ENCODE measurements around the gene CNIH3. TPM values are rescaled to one million over a fixed set of nuclear protein-coding genes. Genes with fewer than 3 reads are reported as not detected.

The CNIH3 gene
- total RNA-seq, 1 experiment from 2014 or later = 0.12 TPM

DNA sequence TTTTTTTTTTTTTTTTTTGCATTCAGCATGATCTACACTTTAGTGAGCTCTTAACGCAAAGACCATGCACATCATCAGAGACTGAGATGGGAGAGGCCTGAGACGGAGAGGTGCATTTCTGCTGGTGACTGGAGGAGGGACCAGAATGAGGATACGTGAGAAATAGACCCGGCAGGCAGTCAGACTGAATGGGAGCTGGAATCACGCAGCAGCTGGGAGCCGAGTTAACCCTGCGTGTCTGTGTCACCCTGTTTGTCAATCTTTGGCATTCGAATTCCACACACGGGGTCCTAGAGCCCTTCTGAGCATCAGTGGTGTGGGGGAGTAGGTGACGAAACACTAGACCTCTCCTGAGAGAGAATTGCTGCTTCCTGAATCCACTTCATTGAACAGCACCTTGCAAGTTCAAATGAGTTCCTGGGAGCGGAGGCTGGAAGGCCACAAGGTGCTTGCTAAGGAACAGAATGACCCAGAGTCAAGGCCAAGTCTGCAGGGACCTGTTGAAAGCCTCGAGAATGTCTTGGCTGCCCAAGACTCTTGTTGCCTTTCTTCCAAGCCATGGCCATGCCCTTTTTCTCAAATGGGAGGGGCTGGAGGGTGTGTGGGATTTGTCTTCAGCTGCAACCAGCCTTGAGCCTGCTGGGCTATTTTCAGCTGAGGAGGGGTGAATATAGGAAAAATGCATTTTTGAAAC lies 123.3 kb downstream of the CNIH3 start:
- no peak for DNase-seq (ENCODE audit: extremely low read depth, low read depth)

DNA sequence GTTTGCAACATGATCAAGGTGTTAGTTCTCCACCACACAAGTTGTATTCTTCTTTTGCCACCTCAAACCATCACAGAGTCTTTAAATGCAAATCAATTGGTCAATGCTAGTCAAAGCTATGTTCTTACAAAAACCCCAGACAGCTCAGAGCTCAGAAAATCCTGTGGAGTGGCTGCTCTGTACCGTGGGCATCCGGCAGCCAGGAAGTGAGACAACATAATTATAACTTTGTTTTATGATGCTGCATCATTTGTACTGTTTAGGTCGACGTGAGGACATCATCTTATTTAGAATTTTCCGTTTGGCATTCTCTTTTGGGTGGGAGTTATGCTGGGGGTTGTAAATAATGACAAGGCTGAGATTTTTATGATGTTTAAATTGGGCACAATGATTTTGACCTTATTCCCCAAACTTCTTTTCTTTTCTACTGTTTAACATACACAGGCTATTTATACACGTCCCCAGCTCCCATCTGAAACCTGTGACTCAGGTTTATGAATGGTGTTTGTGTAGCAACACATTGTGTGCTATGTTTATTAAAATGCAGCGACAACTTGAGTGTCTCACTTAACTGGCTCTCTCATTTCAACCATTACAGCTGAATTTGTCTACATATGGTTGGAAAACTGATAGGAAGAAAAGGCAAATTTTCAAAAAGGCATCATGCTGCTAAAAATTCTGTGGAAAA lies 124.0 kb downstream of the CNIH3 start:
- no peak for DNase-seq (ENCODE audit: extremely low read depth, low read depth)

DNA sequence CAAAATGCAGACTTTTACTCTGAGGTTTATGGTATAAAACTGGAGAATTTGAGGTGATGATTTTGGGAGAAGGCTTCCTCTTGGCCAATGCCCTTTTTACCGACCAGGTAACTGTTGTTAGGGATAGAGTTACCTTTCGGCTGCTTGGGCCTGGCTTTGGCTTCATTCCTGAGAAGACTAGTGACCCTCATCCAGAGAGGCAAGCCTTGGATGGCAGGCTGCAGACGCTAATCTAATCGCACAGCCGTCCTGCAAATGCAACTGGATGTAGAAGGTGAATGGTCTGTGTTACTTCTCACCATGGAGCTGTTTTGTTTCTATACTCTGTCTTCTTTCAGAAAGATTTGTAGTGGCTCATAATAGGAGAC lies 124.6 kb downstream of the CNIH3 start:
- no peak for DNase-seq (ENCODE audit: extremely low read depth, low read depth)

DNA sequence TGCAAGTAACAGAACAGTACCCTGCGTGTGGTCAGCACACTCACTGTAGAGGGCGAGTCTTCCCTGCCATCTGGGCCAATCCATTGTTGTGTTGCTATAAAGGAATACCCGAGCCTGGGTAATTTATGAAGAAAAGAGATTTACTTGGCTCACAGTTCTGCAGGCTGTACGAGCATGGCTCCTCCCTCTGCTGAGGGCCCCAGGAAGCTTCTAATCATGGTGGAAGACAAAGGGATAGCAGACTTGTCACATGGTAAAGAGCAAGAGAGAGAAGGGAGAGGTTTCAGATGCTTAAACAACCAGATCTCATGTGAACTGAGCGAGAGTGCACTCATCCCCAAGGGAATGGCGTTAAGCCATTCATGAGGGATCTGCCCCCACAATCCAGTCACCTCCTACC lies 126.2 kb downstream of the CNIH3 start:
- no peak for DNase-seq (ENCODE audit: extremely low read depth, low read depth)

DNA sequence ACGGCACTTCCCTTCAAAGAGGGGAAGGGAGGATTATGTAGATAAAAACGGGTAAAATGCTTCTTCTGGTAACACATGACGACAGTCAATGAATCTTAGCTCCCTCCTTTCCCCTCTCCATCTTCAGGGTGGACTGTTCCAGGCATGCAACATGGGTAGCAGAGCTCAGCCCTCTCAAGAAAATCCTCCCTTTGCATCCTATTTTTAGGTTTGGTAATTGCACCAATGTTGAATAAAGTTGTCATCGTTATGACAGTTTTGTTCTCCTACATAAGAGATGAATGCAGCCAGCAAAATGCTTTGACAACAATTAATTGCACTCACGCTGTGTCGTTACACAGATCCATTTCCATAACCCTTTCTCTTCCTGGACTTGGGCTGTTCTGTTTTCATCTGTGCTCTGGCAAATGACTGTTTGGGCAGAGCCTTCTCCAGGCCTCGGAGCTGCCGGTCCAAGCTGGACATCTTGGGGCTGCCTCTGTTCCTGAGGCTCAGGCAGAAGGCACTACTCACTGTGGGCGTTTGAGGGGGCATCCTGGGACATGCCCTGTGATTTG lies 127.6 kb downstream of the CNIH3 start:
- no peak for DNase-seq (ENCODE audit: extremely low read depth, low read depth)

DNA sequence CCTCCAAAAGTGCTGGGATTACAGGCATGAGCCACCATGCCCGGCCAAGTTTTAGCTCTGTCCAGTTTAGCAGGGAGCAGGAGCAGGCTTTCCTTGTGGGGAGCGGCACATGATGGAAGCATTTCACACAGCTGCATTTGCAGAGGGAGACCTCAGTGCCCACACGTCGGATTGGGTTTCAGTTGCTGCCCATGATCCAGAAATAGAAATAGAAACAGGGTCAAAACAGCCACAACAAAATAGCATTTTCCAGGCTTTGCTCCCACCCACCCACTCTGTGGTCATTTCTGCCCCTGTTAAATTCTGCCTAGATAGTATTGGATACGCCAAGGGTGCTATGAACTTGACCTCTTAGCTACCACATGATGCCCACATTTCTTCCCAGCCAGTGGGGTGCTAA lies 128.4 kb downstream of the CNIH3 start:
- DNase-seq (ENCODE audit: extremely low read depth, low read depth) = no peak

DNA sequence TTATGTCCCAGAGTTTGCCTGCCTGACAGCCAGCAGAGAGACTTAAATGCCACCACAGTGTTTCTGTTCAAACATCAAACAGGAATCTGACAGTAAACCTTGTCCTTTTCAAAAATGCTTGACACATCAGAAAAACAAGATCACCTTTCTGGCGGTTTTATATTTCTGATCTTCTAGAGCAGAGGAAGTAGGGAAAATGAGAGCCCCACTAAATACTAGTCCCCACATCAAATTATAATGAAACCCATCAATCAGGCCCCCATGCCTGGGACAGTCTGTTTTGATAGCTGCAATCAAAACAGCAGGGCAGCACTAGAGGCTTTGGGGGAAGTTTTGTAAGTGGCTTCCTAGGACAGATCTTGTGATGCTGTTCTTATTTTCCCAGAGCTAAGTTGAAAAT lies 129.3 kb downstream of the CNIH3 start:
- DNase-seq (ENCODE audit: extremely low read depth, low read depth) = no peak

DNA sequence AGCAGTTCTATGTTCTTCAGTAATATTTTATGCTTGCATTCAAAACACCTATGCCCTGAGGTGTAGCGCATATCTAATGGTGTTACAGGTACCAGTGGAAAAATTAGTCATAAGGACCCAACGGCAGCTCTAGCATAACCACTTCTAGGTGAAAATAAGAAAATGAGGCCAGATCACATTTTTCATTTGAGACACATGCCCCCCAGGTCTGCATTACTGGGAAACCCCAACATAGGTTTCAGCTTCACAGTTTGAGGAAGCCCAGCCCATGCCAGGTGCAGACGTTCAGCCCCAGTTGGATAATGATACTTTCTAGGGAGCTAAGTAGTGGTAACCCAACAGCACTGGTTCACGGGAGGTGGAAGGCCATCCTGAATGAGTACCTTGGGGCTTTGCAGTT lies 129.8 kb downstream of the CNIH3 start:
- no peak for DNase-seq (ENCODE audit: extremely low read depth, low read depth)

DNA sequence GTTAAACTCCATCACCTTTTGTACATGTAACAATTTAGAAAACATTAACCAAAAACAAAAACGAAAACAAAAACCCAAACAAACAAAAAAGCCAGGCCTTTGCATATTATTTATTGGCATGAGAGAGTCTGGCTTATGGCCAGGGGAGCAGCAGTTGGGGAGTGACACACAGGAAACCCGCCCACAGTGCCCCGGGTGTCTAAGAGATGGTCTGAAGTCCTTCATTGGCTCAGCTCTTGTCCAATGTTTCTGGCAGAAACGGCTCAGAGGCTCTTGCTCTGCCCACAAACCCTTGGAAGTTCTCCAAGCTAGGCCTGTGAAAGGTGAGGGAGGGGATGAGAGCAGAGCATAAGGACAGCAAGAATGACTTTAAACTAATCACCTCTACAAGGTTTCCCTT lies 131.5 kb downstream of the CNIH3 start:
- no peak for DNase-seq (ENCODE audit: extremely low read depth, low read depth)

DNA sequence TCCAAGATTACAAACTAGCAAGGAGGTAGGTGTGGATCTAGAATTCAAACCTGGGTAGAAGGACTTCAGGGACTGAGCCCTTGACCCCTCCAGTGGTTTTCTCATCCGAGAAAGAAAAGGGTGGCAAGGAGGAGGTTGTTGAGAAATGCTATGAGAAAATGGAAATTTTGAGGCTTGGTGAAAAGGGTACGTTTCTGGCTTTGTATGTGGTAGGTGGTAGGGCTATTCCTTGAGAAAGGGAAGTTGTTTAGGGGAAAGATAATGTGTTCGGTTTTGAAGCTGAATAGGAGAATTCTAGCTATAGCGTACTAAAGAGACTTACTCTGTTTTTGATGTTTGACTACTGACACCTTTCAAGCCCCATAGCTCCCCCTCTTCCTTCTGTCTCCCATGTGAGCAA lies 133.8 kb downstream of the CNIH3 start:
- no peak for DNase-seq (ENCODE audit: extremely low read depth, low read depth)

DNA sequence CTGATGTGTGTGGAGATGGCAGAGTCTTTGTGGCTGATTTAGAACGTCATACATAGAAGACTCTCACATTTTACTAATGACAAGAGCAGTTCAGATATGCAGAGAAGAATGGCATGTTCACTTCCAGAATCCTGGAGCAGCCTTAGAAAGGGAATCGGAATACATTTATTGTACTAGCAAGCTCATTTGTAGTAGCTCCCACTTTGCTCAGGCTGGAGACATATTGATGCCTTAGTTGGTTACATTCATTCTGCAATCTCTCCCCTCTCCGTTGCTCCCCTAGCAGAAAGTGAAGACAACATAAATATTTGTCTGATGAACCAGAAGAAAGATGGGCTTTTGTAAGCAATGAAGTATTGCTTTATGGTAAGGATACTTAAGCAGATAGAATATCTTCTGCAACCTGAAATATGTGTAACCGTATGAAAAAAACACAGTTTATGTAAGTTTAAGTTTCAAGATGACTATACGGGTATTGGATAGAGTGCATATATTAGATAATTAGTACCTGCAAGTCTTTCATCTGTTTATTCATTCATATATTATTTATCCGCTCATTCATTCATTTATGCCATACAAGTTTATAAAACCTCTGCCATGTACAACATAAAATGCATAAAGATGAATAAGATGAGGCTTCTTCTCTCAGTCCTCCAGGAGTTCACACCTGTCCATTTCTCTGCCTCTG lies 135.7 kb downstream of the CNIH3 start:
- no peak for DNase-seq (ENCODE audit: extremely low read depth, low read depth)

DNA sequence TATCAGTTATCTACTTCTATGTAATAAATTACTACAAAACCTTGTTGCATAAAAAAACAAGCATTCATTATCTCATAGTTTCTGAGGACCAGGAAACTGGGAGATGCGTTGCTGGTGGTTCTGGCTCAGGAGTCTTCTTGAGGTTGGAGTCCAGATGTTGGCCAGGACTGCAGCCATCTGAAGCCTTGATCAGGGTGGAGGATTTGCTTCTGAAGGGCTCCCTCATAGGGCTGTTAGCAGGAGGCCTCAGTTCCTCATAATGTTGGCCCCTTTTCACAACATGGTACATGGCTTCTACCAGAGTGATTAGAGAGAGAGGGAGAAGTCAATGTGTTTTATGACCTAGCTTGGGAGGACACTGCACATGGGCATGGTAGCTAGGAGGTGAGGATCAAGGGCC lies 137.4 kb downstream of the CNIH3 start:
- DNase-seq (ENCODE audit: extremely low read depth, low read depth) = no peak

DNA sequence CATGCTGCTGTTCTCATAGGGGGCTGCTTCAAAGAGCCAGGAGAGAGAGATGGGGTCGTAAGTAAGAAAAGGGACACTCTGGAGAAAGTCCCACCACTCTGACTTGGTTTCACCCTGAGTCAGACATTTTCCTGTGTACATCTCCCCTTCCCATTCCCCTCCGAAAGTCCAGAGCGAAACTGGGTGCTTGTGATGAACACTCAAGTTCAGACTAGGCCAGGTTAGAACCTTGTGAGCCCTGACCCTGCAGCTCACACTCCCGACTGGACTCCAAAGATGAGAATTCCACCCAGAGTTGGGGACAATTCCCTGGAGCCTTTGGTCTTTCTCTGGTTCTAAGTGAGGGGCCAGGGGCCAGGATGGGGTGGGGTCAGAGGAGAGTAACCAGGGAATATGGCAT lies 139.5 kb downstream of the CNIH3 start:
- no peak for DNase-seq (ENCODE audit: extremely low read depth, low read depth)

DNA sequence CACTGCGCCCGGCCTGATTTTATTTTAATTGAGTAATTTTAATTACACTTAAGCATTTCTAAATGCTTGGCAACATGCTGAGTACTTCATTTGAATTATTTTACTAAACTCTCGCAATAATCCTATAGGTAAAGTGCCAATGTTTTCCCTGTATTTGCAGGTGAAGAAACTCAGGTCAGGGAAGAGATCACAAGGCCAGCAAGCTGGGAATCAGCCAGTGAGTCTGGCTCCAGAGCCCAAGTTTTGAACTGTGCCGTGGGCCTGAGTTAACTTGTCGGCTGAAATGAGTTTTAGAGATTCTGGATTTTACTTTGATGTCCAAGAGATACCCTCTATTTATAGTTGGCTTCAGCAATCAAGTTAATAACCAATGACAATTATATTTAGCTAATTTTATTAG lies 141.4 kb downstream of the CNIH3 start:
- no peak for DNase-seq (ENCODE audit: extremely low read depth, low read depth)

DNA sequence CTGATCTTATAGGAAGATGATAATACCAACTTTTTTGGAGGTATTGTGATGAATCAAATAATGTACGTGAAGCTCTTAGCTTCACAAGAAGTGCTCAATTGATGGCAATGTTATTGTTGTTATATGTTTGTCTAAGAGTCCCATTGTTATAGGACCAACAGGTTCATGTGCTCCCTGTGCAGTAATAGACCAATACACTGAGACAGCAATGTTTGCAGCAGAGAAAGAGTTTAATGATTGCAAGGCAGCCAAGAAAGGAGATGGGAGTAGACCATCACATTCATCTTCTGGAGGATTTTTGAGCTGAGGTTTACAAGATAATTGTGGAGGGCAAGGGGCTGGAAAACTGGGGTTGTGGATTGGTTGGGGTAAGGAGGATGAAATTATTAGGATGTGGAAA lies 143.0 kb downstream of the CNIH3 start:
- no peak for DNase-seq (ENCODE audit: extremely low read depth, low read depth)

DNA sequence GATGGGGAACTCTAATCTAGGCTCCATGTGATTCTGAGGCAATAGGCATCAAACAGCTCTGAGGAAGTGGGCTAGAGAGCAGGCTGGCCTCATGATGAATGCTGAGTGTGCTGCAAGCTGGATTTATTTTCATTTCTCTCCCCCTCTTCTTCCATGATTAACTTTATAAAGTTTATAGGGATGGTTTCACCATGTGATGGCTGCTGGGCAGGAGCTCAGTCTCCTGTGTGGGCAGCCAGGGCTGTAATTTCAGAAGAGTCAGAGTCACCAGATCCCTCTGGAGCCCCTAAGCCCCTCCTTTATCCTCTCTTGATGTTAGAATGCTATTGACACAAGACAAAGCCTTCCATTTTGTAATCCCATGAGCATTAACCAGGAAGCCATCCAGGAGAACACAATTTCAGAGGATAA lies 143.6 kb downstream of the CNIH3 start:
- DNase-seq (ENCODE audit: extremely low read depth, low read depth) = no peak

DNA sequence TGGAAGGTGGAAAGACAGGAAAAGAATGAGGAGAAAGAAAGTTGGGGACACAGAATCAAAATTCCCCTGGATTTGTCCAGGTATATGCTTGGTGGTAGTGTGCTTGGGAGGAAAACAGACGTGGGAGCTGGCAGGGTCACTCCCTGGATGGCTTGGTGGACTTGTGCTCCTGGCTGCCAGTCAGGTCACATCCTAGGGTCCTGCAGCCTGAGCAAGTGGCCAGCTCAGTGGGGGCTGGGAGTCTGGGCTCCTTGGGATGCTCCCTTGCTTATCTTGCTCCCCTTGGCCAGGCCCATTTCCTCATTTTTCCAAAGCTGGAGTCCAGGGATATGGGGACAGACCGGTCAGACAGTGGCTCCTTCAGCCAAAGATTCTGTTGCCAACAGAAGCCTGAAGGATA lies 144.0 kb downstream of the CNIH3 start:
- no peak for DNase-seq (ENCODE audit: extremely low read depth, low read depth)

DNA sequence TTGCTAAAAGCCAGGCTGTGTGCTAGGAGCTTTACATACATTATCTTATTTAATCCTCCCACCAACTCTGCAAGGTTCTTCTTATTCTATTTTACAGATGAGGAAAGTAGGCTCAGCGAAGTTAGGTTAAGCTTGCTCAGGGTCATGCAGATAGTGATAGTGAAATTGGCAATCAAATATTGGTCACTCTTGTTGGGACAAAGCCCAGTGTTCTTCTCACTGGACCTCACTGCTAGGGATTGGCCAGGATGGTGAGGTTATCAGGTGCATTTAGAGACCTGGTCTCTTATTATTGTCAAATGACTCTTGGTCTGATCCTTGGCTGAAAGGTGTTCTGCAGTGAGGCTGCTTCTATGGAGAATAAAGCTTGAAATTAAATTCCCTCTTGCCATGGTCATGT lies 145.1 kb downstream of the CNIH3 start:
- DNase-seq (ENCODE audit: extremely low read depth, low read depth) = no peak

DNA sequence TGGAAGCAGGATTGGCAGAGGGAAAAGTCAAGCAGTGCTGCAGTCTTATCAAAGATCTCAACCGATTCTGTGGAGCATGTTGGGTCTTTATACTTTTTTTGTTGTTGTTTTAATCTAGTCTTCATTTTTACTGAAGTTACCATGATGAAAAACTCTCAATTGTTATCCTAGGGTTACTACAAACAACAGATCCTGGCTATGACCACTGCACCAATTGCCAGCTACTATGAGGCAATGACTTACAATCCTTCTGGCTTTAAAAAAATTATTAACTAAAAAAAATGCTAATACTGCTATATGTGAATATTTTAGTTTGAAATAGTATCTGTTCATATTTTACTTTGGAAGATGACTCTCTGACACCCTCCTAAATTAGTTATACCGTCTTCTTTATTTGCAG lies 145.9 kb downstream of the CNIH3 start:
- no peak for DNase-seq (ENCODE audit: extremely low read depth, low read depth)

DNA sequence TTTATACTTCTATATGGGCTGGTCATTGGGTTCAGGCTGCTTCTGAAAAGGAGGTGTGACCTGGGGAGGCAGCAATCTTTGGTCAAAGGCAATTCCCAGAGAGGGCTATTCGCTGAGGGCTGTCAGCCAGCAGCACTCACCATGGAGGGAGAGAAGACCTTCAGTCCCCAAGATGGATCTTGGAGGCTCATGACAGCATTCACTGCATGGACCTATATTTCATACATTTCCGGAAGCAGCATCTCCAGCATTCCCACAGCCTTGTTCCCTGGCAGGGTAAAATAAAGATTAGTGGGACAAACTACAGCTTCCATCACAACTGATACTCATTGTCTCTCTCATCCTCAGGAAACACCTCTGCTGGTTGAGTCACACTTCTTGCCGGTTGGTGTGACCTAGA lies 146.6 kb downstream of the CNIH3 start:
- no peak for DNase-seq (ENCODE audit: extremely low read depth, low read depth)

DNA sequence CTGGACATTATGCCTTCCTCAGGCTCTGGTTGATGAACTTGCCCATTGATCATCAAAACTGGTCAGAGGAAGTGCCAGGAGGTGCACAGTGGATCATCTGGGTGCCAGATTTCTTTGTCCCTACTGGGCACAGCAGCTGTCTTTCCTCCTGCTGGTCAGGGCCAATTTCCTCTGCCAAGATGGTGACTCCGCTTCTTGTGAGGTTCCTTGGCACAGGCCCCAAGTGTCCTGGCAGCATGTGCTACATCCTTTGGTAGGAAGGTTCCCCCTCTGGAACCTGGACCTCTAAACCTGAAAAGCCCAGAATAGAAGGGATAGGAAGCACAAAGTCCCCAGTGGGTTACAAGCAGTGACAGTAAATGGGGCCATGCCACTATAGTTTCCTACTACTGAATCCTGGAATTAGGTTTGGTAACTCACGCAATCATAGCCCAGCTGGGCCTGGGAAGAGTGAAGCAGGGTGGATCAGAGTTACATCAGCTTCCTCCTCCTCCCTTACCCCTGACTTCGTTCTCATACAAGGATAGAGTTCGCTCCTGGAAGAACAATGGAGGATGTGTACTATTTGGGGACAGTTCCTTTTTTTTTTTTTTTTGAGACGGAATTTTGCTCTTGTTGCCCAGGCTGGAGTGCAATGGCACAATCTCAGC lies 147.1 kb downstream of the CNIH3 start:
- DNase-seq (ENCODE audit: extremely low read depth, low read depth) = no peak

All from NCI-H460 (cell line).